Measurements from ENCODE around the gene LAMB2. TPM values are rescaled to one million over a fixed set of nuclear protein-coding genes. Genes with fewer than 3 reads are reported as not detected.

Gene LAMB2
- total RNA-seq, 1 donor from 2014 or later, result 75.4 TPM

GRCh38 chr3:49119036-49119435 lies 13.8 kb downstream of the LAMB2 start:
- H3K27ac Mint-ChIP-seq, result no peak overlapping the region

GRCh38 chr3:49112262-49112661 lies 20.6 kb downstream of the LAMB2 start:
- Mint-ChIP-seq H3K27ac (no peak overlapping the region), H3K9me3 (no peaks in the 10 kb centered on the region), H3K27me3 (ENCODE audit: insufficient read depth, low read depth) (peaks cover 2% of the 10 kb centered on the region), H3K36me3 (peaks cover 28% of the 10 kb centered on the region), H3K4me1 (no peaks in the 10 kb centered on the region), H3K4me3 (no peak overlapping the region)
- no peaks in the 10 kb centered on the region for H3K79me2 ChIP-seq (ENCODE audit: low read depth)
- H3K9me3 ChIP-seq (ENCODE audit: low read depth), result no peaks in the 10 kb centered on the region
- H3F3A ChIP-seq (ENCODE audit: low read depth), result peaks cover 4% of the 10 kb centered on the region
- H3K4me1 ChIP-seq, result no peaks in the 10 kb centered on the region
- H3K4me2 ChIP-seq, result no peak overlapping the region
- H3K27ac ChIP-seq, result no peak overlapping the region
- H3K27me3 ChIP-seq, result no peaks in the 10 kb centered on the region
- no peak overlapping the region for H2AFZ ChIP-seq (replicated peaks)
- H4K20me1 ChIP-seq (ENCODE audit: low read depth), result no peaks in the 10 kb centered on the region
- H3K36me3 ChIP-seq, result no peaks in the 10 kb centered on the region
- H3K9ac ChIP-seq, result no peak overlapping the region
- TF ChIP-seq CTCF (IDR thresholded peaks at IDR 0.05), result no peak
- no peak for TF ChIP-seq EZH2phosphoT487 (IDR thresholded peaks at IDR 0.05)
- TF ChIP-seq EZH2 (IDR thresholded peaks at IDR 0.05), result no peak
- H3K4me3 ChIP-seq, result no peak overlapping the region
- no peak for DNase-seq (ENCODE audit: low spot score)

More at GRCh38 chr3:49119036-49119435, 13.8 kb downstream of the LAMB2 start:
- Histone ChIP-seq H3K9ac (no peak overlapping the region), H3K36me3 (no peaks in the 10 kb centered on the region), H3K4me2 (no peak overlapping the region), H3K27ac (no peak overlapping the region), H3K4me3 (no peak overlapping the region), H3K4me1 (no peaks in the 10 kb centered on the region), H4K20me1 (ENCODE audit: low read depth) (no peaks in the 10 kb centered on the region), H3F3A (ENCODE audit: low read depth) (peaks cover 23% of the 10 kb centered on the region), H2AFZ (replicated peaks) (no peak overlapping the region), H3K27me3 (no peaks in the 10 kb centered on the region), H3K79me2 (ENCODE audit: low read depth) (peaks cover 18% of the 10 kb centered on the region), H3K9me3 (ENCODE audit: low read depth) (no peaks in the 10 kb centered on the region)
- Mint-ChIP-seq H3K36me3 (peaks cover 11% of the 10 kb centered on the region), H3K27me3 (ENCODE audit: insufficient read depth, low read depth) (peaks cover 2% of the 10 kb centered on the region), H3K4me3 (peak overlapping the region; percentile 92), H3K4me1 (peaks cover 4% of the 10 kb centered on the region), H3K9me3 (no peaks in the 10 kb centered on the region)
- TF ChIP-seq EZH2phosphoT487 (IDR thresholded peaks at IDR 0.05) (no peak), EZH2 (IDR thresholded peaks at IDR 0.05) (no peak)
- no peak for DNase-seq (ENCODE audit: low spot score)

GRCh38 chr3:49111347-49111746 lies 21.5 kb downstream of the LAMB2 start:
- H3K27me3 ChIP-seq, result no peaks in the 10 kb centered on the region
- no peaks in the 10 kb centered on the region for H4K20me1 ChIP-seq (ENCODE audit: low read depth)
- peaks cover 25% of the 10 kb centered on the region for H3K36me3 Mint-ChIP-seq
- no peaks in the 10 kb centered on the region for H3K9me3 ChIP-seq (ENCODE audit: low read depth)
- no peak for DNase-seq (ENCODE audit: low spot score)
- peaks cover 2% of the 10 kb centered on the region for H3K27me3 Mint-ChIP-seq (ENCODE audit: insufficient read depth, low read depth)
- H3K27ac ChIP-seq, result no peak overlapping the region
- H3K36me3 ChIP-seq, result no peaks in the 10 kb centered on the region
- H3K4me3 ChIP-seq, result no peak overlapping the region
- H3K79me2 ChIP-seq (ENCODE audit: low read depth), result no peaks in the 10 kb centered on the region
- peaks cover 9% of the 10 kb centered on the region for H3F3A ChIP-seq (ENCODE audit: low read depth)
- no peaks in the 10 kb centered on the region for H3K4me1 ChIP-seq
- TF ChIP-seq EZH2phosphoT487 (IDR thresholded peaks at IDR 0.05), result no peak
- no peak for TF ChIP-seq CTCF (IDR thresholded peaks at IDR 0.05)
- H3K4me2 ChIP-seq, result no peak overlapping the region
- H3K4me1 Mint-ChIP-seq, result no peaks in the 10 kb centered on the region
- no peak overlapping the region for H2AFZ ChIP-seq (replicated peaks)
- H3K27ac Mint-ChIP-seq, result no peak overlapping the region
- no peak overlapping the region for H3K4me3 Mint-ChIP-seq
- no peak overlapping the region for H3K9ac ChIP-seq
- no peaks in the 10 kb centered on the region for H3K9me3 Mint-ChIP-seq

- Histone ChIP-seq H3K4me1 (peaks cover under 1% of the 10 kb centered on the region), H3K9me3 (ENCODE audit: low read depth) (no peaks in the 10 kb centered on the region), H3K27ac (no peak overlapping the region), H2AFZ (replicated peaks) (no peak overlapping the region), H3K27me3 (no peaks in the 10 kb centered on the region), H4K20me1 (ENCODE audit: low read depth) (no peaks in the 10 kb centered on the region), H3K79me2 (ENCODE audit: low read depth) (no peaks in the 10 kb centered on the region), H3K4me2 (no peak overlapping the region), H3F3A (ENCODE audit: low read depth) (peaks cover 15% of the 10 kb centered on the region), H3K9ac (no peak overlapping the region), H3K4me3 (no peak overlapping the region), H3K36me3 (no peaks in the 10 kb centered on the region)
- H3K27ac Mint-ChIP-seq, result no peak overlapping the region
- TF ChIP-seq EZH2 (IDR thresholded peaks at IDR 0.05) (no peak), CTCF (IDR thresholded peaks at IDR 0.05) (no peak), EZH2phosphoT487 (IDR thresholded peaks at IDR 0.05) (no peak)
- H3K27me3 Mint-ChIP-seq (ENCODE audit: insufficient read depth, low read depth), result peaks cover 2% of the 10 kb centered on the region
- H3K9me3 Mint-ChIP-seq, result no peaks in the 10 kb centered on the region
- no peak for DNase-seq (ENCODE audit: low spot score)
- peaks cover 3% of the 10 kb centered on the region for H3K4me1 Mint-ChIP-seq
- no peak overlapping the region for H3K4me3 Mint-ChIP-seq
- peaks cover 24% of the 10 kb centered on the region for H3K36me3 Mint-ChIP-seq
Measured at GRCh38 chr3:49110780-49111179, 22.1 kb downstream of the LAMB2 start.
